ENCODE results near the gene GULP1. TPM values are rescaled to one million over a fixed set of nuclear protein-coding genes. Genes with fewer than 3 reads are reported as not detected.

Gene GULP1
- total and polyA plus RNA-seq, 2 experiments from 2014 or later: 94.6 to 181 TPM

GRCh38 chr2:188324067-188324466 lies 32.4 kb downstream of the GULP1 start:
- Histone ChIP-seq H3K27ac (ENCODE audit: low read depth) (no peak overlapping the region), H3K79me2 (replicated peaks; ENCODE audit: insufficient read depth) (peaks cover 100% of the 10 kb centered on the region), H3K27me3 (ENCODE audit: insufficient read depth) (no peaks in the 10 kb centered on the region), H4K20me1 (replicated peaks; ENCODE audit: insufficient read depth) (peaks cover 29% of the 10 kb centered on the region; the same call in 1 of the 2 replicates), H3K36me3 (ENCODE audit: insufficient read depth) (no peaks in the 10 kb centered on the region), H3K9me2 (ENCODE audit: insufficient read depth) (no peaks in the 10 kb centered on the region), H3K4me3 (no peak overlapping the region), H3K4me1 (ENCODE audit: insufficient read depth) (peaks cover 73% of the 10 kb centered on the region), H3F3A (replicated peaks; ENCODE audit: low read depth) (no peaks in the 10 kb centered on the region), H3K4me2 (no peak overlapping the region), H2AFZ (no peak overlapping the region)
- Mint-ChIP-seq H3K4me3 (no peak overlapping the region), H3K27ac (no peak overlapping the region), H3K4me1 (peaks cover 47% of the 10 kb centered on the region), H3K9me3 (no peaks in the 10 kb centered on the region), H3K27me3 (ENCODE audit: insufficient read depth, low read depth, poor library complexity) (peaks cover 2% of the 10 kb centered on the region), H3K36me3 (ENCODE audit: low read depth) (peaks cover 3% of the 10 kb centered on the region; the same call in 2 of the 3 replicates)
- TF ChIP-seq CREB1 (CRISPR knock-in tag; IDR thresholded peaks at IDR 0.05; ENCODE audit: low read depth) (no peak), ZNF462 (CRISPR knock-in tag; IDR thresholded peaks at IDR 0.05) (no peak), EZH2 (IDR thresholded peaks at IDR 0.05; ENCODE audit: low read depth, unreplicated experiment) (no peak), POLR2AphosphoS5 (IDR thresholded peaks at IDR 0.05; ENCODE audit: low read depth) (no peak), EZH2phosphoT487 (IDR thresholded peaks at IDR 0.05; ENCODE audit: unreplicated experiment) (no peak), ZNF114 (CRISPR knock-in tag; IDR thresholded peaks at IDR 0.05) (no peak), ZNF331 (CRISPR knock-in tag; IDR thresholded peaks at IDR 0.05; ENCODE audit: low read depth) (no peak), JUNB (IDR thresholded peaks at IDR 0.05; ENCODE audit: unreplicated experiment) (no peak), NANOG (IDR thresholded peaks at IDR 0.05; ENCODE audit: borderline replicate concordance) (no peak), STAT1 (IDR thresholded peaks at IDR 0.05; ENCODE audit: unreplicated experiment) (no peak), ETS1 (IDR thresholded peaks at IDR 0.05) (no peak)
- TF ChIP-seq, protein P1, sequence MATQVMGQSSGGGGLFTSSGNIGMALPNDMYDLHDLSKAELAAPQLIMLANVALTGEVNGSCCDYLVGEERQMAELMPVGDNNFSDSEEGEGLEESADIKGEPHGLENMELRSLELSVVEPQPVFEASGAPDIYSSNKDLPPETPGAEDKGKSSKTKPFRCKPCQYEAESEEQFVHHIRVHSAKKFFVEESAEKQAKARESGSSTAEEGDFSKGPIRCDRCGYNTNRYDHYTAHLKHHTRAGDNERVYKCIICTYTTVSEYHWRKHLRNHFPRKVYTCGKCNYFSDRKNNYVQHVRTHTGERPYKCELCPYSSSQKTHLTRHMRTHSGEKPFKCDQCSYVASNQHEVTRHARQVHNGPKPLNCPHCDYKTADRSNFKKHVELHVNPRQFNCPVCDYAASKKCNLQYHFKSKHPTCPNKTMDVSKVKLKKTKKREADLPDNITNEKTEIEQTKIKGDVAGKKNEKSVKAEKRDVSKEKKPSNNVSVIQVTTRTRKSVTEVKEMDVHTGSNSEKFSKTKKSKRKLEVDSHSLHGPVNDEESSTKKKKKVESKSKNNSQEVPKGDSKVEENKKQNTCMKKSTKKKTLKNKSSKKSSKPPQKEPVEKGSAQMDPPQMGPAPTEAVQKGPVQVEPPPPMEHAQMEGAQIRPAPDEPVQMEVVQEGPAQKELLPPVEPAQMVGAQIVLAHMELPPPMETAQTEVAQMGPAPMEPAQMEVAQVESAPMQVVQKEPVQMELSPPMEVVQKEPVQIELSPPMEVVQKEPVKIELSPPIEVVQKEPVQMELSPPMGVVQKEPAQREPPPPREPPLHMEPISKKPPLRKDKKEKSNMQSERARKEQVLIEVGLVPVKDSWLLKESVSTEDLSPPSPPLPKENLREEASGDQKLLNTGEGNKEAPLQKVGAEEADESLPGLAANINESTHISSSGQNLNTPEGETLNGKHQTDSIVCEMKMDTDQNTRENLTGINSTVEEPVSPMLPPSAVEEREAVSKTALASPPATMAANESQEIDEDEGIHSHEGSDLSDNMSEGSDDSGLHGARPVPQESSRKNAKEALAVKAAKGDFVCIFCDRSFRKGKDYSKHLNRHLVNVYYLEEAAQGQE (IDR thresholded peaks at IDR 0.05; ENCODE audit: unreplicated experiment): no peak
- TF ChIP-seq, protein P2, sequence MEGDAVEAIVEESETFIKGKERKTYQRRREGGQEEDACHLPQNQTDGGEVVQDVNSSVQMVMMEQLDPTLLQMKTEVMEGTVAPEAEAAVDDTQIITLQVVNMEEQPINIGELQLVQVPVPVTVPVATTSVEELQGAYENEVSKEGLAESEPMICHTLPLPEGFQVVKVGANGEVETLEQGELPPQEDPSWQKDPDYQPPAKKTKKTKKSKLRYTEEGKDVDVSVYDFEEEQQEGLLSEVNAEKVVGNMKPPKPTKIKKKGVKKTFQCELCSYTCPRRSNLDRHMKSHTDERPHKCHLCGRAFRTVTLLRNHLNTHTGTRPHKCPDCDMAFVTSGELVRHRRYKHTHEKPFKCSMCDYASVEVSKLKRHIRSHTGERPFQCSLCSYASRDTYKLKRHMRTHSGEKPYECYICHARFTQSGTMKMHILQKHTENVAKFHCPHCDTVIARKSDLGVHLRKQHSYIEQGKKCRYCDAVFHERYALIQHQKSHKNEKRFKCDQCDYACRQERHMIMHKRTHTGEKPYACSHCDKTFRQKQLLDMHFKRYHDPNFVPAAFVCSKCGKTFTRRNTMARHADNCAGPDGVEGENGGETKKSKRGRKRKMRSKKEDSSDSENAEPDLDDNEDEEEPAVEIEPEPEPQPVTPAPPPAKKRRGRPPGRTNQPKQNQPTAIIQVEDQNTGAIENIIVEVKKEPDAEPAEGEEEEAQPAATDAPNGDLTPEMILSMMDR (conservative IDR thresholded peaks at IDR 0.05; ENCODE audit: low read depth in 2 of 2): no peak
- no peak for ATAC-seq
- DNase-seq (ENCODE audit: low spot score): no peak

All from GM23338 (cell line).